ENCODE data around the gene CALN1. TPM values are rescaled to one million over a fixed set of nuclear protein-coding genes. Genes with fewer than 3 reads are reported as not detected.

The CALN1 gene
- total and polyA plus RNA-seq, 11 donors = not detected

DNA sequence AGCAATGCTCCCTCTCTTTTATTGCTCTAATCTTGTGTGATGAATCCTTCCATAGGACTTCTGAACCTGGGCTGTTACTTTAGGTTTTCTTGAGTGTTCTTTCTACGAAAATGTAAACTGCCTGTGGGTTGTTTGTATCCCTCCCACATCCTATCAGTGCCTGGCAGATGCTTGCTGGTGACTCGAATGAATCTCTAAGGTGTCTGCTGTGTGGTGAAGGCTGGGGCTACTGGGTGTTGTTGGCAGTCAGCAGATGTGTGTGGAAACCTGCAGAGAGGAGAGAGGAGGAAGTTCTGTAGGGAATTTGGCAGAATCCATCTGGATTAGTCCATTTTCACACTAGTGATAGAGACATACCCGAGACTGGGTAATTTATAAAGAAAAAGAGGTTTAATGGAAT is 639.4 kb downstream of the CALN1 start:
- WGBS, 4 donors = 51 to 63% (median 59%) methylated on average over 3 of the region's 3 CpGs
- TF ChIP-seq POLR2A (IDR thresholded peaks at IDR 0.05) = no peak
- TF ChIP-seq, protein P1, sequence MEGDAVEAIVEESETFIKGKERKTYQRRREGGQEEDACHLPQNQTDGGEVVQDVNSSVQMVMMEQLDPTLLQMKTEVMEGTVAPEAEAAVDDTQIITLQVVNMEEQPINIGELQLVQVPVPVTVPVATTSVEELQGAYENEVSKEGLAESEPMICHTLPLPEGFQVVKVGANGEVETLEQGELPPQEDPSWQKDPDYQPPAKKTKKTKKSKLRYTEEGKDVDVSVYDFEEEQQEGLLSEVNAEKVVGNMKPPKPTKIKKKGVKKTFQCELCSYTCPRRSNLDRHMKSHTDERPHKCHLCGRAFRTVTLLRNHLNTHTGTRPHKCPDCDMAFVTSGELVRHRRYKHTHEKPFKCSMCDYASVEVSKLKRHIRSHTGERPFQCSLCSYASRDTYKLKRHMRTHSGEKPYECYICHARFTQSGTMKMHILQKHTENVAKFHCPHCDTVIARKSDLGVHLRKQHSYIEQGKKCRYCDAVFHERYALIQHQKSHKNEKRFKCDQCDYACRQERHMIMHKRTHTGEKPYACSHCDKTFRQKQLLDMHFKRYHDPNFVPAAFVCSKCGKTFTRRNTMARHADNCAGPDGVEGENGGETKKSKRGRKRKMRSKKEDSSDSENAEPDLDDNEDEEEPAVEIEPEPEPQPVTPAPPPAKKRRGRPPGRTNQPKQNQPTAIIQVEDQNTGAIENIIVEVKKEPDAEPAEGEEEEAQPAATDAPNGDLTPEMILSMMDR (IDR thresholded peaks at IDR 0.05) = no peak
- H3K27ac ChIP-seq = no peak overlapping the region
- no peak overlapping the region for H3K4me3 ChIP-seq
- DNase-seq (no peak), ATAC-seq (no peak)
- H3K9me3 ChIP-seq = no peaks in the 10 kb centered on the region
- H3K36me3 ChIP-seq = no peaks in the 10 kb centered on the region
- peaks cover 0 to 13% (median 0%) of the 10 kb centered on the region in 9 donors for H3K27me3 ChIP-seq
- H3K4me1 ChIP-seq = no peaks in the 10 kb centered on the region
- intact Hi-C loops (cut with DNase I) = no loop called here

DNA sequence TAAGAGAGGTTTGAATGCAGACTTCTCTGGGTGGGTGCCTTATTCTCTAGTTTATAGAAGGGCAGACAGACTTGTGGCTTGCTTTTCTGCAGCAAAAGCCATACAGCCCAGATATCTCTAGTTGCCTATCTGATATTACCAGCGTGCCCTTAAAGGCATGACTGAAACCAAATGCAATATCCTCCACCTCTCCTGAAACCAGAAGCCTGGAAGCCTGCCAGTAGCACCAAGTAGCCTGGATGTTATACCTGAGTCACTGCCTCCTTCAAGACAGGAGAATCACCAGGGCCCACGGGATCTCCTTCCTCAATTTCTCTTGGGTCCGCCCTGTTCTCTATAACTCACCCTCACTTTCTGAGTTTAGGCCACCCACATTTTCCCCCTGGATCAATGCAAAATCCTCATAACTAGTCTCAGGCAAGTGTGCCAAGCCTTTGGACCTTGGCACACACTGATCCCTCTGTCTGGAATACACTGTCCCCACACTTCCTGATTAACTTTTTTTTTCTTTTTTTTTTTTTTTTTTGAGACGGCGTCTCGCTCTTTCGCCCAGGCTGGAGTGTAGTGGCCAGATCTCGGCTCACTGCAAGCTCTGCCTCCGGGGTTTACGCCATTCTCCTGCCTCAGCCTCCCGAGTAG is 641.8 kb downstream of the CALN1 start:
- H3K27ac ChIP-seq = no peak overlapping the region
- DNase-seq (no peak), ATAC-seq (no peak)
- H3K27me3 ChIP-seq = peaks cover 0 to 8% (median 0%) of the 10 kb centered on the region in 9 donors
- H3K4me1 ChIP-seq = no peaks in the 10 kb centered on the region
- intact Hi-C loops (cut with DNase I) = no loop called here
- H3K4me3 ChIP-seq = no peak overlapping the region
- H3K36me3 ChIP-seq = no peaks in the 10 kb centered on the region
- no peak for TF ChIP-seq POLR2A (IDR thresholded peaks at IDR 0.05)
- TF ChIP-seq, protein P1 (IDR thresholded peaks at IDR 0.05) = no peak
- H3K9me3 ChIP-seq = no peaks in the 10 kb centered on the region
- 82 to 88% (median 86%) methylated on average over 11 of the region's 11 CpGs for WGBS, 4 donors

DNA sequence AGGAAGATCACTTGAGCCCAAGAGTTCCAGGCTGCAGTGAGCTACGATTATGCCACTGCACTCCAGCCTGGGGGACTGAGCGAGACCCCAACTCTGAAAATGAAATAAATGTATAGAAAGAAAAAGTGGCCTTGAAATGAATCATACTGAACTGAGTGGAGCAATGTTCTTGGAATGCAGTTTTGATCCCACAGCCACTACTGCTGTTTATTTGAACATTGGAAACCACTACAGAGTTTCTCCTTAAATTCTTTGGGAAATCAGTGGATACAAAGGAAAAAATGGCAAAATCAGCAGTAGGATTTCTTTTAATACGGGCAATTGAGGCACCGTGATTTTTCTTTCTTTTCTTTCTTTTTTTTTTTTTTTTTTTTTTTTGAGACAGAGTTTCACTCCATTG is 642.8 kb downstream of the CALN1 start:
- no peak for TF ChIP-seq POLR2A (IDR thresholded peaks at IDR 0.05)
- TF ChIP-seq, protein P1 (IDR thresholded peaks at IDR 0.05) = no peak
- ATAC-seq (no peak), DNase-seq (no peak)
- Histone ChIP-seq H3K4me1 (no peaks in the 10 kb centered on the region), H3K27me3 (peaks cover 0 to 4% (median 0%) of the 10 kb centered on the region in 9 donors), H3K4me3 (no peak overlapping the region), H3K9me3 (no peaks in the 10 kb centered on the region), H3K27ac (no peak overlapping the region), H3K36me3 (no peaks in the 10 kb centered on the region)
- 86 to 94% (median 90%) methylated on average over 4 of the region's 4 CpGs for WGBS, 4 donors
- intact Hi-C loops (cut with DNase I) = no loop called here

DNA sequence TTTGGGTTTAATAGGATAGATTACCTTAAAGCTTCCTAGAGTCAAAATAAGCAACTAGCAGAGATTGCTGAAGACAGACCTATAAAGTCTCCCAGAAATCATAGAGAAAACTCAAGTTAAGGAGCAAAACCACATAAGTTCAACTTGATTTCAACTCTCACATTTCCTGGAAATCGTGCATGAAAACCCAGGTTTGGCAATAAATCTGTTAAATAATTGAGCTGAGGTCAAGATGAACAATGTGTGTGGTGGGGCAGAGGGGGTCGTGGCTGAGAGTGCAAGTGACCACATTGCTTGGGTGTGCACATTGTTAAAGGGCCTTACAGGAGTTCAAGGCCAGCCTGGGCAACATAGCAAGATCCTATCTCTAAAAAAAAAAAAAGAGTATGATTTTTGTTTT is 643.7 kb downstream of the CALN1 start:
- H3K4me1 ChIP-seq = no peaks in the 10 kb centered on the region
- intact Hi-C loops (cut with DNase I) = no loop called here
- no peak for ATAC-seq
- H3K4me3 ChIP-seq = no peak overlapping the region
- WGBS, 4 donors = 64 to 73% (median 72%) methylated on average over 2 of the region's 2 CpGs
- TF ChIP-seq, protein P1 (IDR thresholded peaks at IDR 0.05) = no peak
- TF ChIP-seq POLR2A (IDR thresholded peaks at IDR 0.05) = no peak
- no peak for DNase-seq
- H3K36me3 ChIP-seq = no peaks in the 10 kb centered on the region
- H3K9me3 ChIP-seq = peaks cover 0 to 3% (median 0%) of the 10 kb centered on the region in 12 donors
- peaks cover 0 to 4% (median 0%) of the 10 kb centered on the region in 9 donors for H3K27me3 ChIP-seq
- no peak overlapping the region for H3K27ac ChIP-seq

Measured in heart left ventricle (tissue), 16 donors.